Measurements from ENCODE around the gene PDGFRB. TPM values are rescaled to one million over a fixed set of nuclear protein-coding genes. Genes with fewer than 3 reads are reported as not detected.

The PDGFRB gene
- total RNA-seq, 1 donor from 2014 or later, result 9.5 TPM

GRCh38 chr5:150068071-150068470, 87.6 kb downstream of the PDGFRB start:
- no peak for DNase-seq (ENCODE audit: low read depth in 2 of 2)

GRCh38 chr5:150067405-150067960, 88.2 kb downstream of the PDGFRB start:
- DNase-seq (ENCODE audit: low read depth in 2 of 2), result no peak

GRCh38 chr5:150066901-150067396, 88.7 kb downstream of the PDGFRB start:
- peak in 1 of 2 donors; percentile 70 for DNase-seq (ENCODE audit: low read depth in 2 of 2)

- DNase-seq (ENCODE audit: low read depth in 2 of 2), result no peak
Measured at GRCh38 chr5:150066436-150066835, 89.2 kb downstream of the PDGFRB start.

- DNase-seq (ENCODE audit: low read depth in 2 of 2), result no peak
Measured at GRCh38 chr5:150065886-150066285, 89.8 kb downstream of the PDGFRB start.

GRCh38 chr5:150065346-150065745, 90.3 kb downstream of the PDGFRB start:
- peak in 1 of 2 donors; percentile 49 for DNase-seq (ENCODE audit: low read depth in 2 of 2)

- DNase-seq (ENCODE audit: low read depth in 2 of 2), result no peak
Measured at GRCh38 chr5:150064681-150065220, 90.9 kb downstream of the PDGFRB start.

Other genes starting within 250 kb of the PDGFRB start
- gene PDE6A, start 211.1 kb downstream of the PDGFRB start, total RNA-seq, result under 0.01 TPM in 1 of 2 replicates, not detected in the other
- gene SLC26A2, start 195.1 kb downstream of the PDGFRB start, total RNA-seq, result 17.9 and 18.8 TPM in 2 replicates
- gene TIGD6, start 155.2 kb downstream of the PDGFRB start, total RNA-seq, result 2.6 and 5.6 TPM in 2 replicates
- gene HMGXB3, start 155.1 kb downstream of the PDGFRB start, total RNA-seq, result 20.3 and 29.8 TPM in 2 replicates
- not detected in 2 replicates for gene CSF1R, start 69.3 kb downstream of the PDGFRB start, total RNA-seq
- under 0.01 TPM in 1 of 2 replicates, not detected in the other for gene CDX1, start 10.9 kb upstream of the PDGFRB start, total RNA-seq
- not detected in 2 replicates for gene SLC6A7, start 34.2 kb upstream of the PDGFRB start, total RNA-seq
- not detected in 2 replicates for gene CAMK2A, start 133.9 kb upstream of the PDGFRB start, total RNA-seq
- gene ARSI, start 147.1 kb upstream of the PDGFRB start, total RNA-seq, result 0.22 TPM in 1 of 2 replicates, not detected in the other
- 8.3 TPM in 2 replicates for gene TCOF1, start 201.9 kb upstream of the PDGFRB start, total RNA-seq

All from lung microvascular endothelial cell (primary cell).